Spleen (tissue), 11 donors: ENCODE data around the gene SNX9. TPM values are rescaled to one million over a fixed set of nuclear protein-coding genes. Genes with fewer than 3 reads are reported as not detected.

Experiments
- DNase-seq: peaks from one replicate; pipeline ENCODE4 v3.0.0-alpha.2; 2020
- H3K27ac ChIP-seq, 8 donors: fragments of 200-600 bp; sonication (generic) in 7 of 8; 1 replicate in 4 of 8; 2 replicates in 4 of 8; pipeline versions ENCODE4 v1.5.0 to v1.8.0; 2016 to 2021; ENCODE audit warnings: inconsistent platforms in 4 of 8, mild to moderate bottlenecking in 4 of 8, moderate library complexity in 1 of 8
- H3K27me3 ChIP-seq, 7 donors: fragments of 200-600 bp; sonication (generic) in 6 of 7; replicated peaks in 1 of 7; 1 replicate in 4 of 7; 2 replicates in 3 of 7; pipeline versions ENCODE4 v1.5.0 to v1.8.0; 2016 to 2021; ENCODE audit warnings: inconsistent platforms in 3 of 7, mild to moderate bottlenecking in 1 of 7
- H3K36me3 ChIP-seq, 6 donors: fragments of 200-600 bp; sonication (generic) in 5 of 6; 1 replicate in 4 of 6; 2 replicates in 2 of 6; pipeline versions ENCODE4 v1.5.0 to v1.8.0; 2016 to 2021; ENCODE audit warnings: inconsistent platforms in 2 of 6
- H3K4me1 ChIP-seq, 6 donors: fragments of 200-600 bp; sonication (generic) in 5 of 6; 1 replicate in 3 of 6; 2 replicates in 3 of 6; pipeline versions ENCODE4 v1.5.0 to v1.8.0; 2016 to 2021; ENCODE audit warnings: inconsistent platforms in 3 of 6
- H3K4me3 ChIP-seq, 8 donors: fragments of 200-600 bp; sonication (generic) in 7 of 8; 1 replicate in 4 of 8; 2 replicates in 4 of 8; pipeline versions ENCODE4 v1.5.0 to v1.8.0; 2016 to 2021; ENCODE audit warnings: inconsistent platforms in 4 of 8, mild to moderate bottlenecking in 4 of 8, moderate library complexity in 2 of 8
- H3K9me3 ChIP-seq, 8 donors: fragments of 200-600 bp; sonication (generic) in 7 of 8; 1 replicate in 4 of 8; 2 replicates in 4 of 8; pipeline versions ENCODE4 v1.5.0 to v1.8.0; 2016 to 2021; ENCODE audit warnings: inconsistent platforms in 4 of 8
- POLR2A ChIP-seq, 3 donors: fragments of 450-650 bp; IDR thresholded peaks; one replicate each; pipeline ENCODE4 v1.5.1; 2017; ENCODE audit warnings: antibody characterized with exemption in 3 of 3, mild to moderate bottlenecking in 1 of 3
- POLR2AphosphoS5 ChIP-seq, 3 donors: sonication (generic); formaldehyde crosslinking; IDR thresholded peaks; one replicate each; pipeline ENCODE4 v1.5.1; 2017; ENCODE audit warnings: antibody characterized with exemption in 3 of 3
- WGBS, 5 donors: extraction: QIAGEN DNeasy Blood & Tissue Kit in 3 of 5; methylation state at CpG; one replicate each; pipeline versions ENCODE4 v1.1.5 to v1.1.7; 2013 to 2018; 5-methylcytosine and 5-hydroxymethylcytosine counted together
- intact Hi-C: fragments of 100-400 bp; cut with DNase I; formaldehyde crosslinking; loops from one replicate; pipeline ENCODE4 v1.15.0; 2023; ENCODE audit warnings: low total_unique reads
- polyA plus RNA-seq, 3 donors: library from polyadenylated mRNA; stranded (reverse); fragments of 200-250 nt; gene quantifications; one replicate each; pipeline ENCODE4 v1.2.1, GENCODE V29; 2013
- total RNA-seq, 7 donors: library from RNA; depleted of rRNA in 3 of 7; stranded (reverse); fragments of >200 nt in 3 of 7; fragmentation: NEBNext Ultra II Directional in 4 of 7; extraction: Animal tissue kit (Norgen Biotek cat#: 25700) in 4 of 7; gene quantifications; one replicate each; pipeline versions ENCODE4 v1.1.0 to v1.2.1, GENCODE V29; 2016 to 2021
- TF ChIP-seq, protein P1 (sequence below), 11 experiments: fragments of 200-600 bp in 7 of 11; fragments of 450-650 bp in 4 of 11; sonication (generic) in 4 of 11; IDR thresholded peaks in 8 of 11; conservative IDR thresholded peaks in 3 of 11; 1 replicate in 7 of 11; 2 replicates in 4 of 11; pipeline versions ENCODE4 v1.4.0 to v1.8.0; 2016 to 2021; ENCODE audit warnings: antibody characterized with exemption in 11 of 11, inconsistent platforms in 4 of 11, mild to moderate bottlenecking in 1 of 11
- donor health status: healthy with polysubstance abuse.
- donor health status: DM: no; HTN: no; CAD: no; lungs with moderate emphysema.
- donor health status: DM: no; HTN: no; CAD: no.
- donor health status: Bipolar disorder and iron deficiency.
- donor health status: healthy.
- donor health status: DM: no; HTN: no; CAD: no.
- donor health status: DM: yes; HTN: yes; CAD: no.

The SNX9 gene
- total and polyA plus RNA-seq, 10 donors = 18.9 to 42.5 (median 31.8) TPM

DNA sequence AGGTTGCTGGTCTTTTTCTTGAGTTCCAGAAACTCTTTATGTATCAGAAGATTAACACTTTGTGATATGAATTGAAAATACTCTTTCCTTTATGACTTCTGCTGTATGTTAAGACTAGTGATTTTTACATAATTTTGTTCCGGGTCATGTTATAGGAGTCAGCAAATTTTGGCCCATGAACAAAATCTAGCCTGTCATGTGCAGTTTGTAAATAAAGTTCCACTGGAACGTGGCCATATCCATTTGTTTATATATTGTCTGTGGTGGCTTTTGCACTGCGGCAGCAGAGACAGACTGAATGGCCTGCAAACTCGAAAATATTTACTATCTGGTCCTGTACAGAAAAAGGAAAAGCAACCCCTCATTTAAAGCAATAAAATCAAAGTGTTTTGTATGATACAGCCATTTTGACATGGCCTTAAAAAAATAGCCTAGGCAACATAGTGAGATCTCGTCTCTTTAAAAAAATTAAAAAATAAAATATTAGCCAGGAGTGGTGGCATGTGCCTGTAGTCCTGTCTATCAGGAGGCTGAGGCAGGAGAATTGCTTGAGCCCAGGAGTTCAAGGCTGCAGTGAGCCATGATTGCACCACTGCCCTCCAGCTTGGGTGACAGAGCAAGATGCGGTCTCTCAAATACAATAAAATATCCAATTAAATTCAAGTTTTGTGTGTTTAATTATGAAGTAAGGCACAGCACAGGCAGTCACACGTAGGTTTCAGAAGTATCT, 36.9 kb downstream of the SNX9 start:
- no peak for DNase-seq
- H3K9me3 ChIP-seq = peaks cover 0 to 5% (median 0%) of the 10 kb centered on the region in 8 donors
- H3K4me1 ChIP-seq = peaks cover 0 to 46% (median 22%) of the 10 kb centered on the region in 6 donors
- intact Hi-C loops = no loop called here
- H3K36me3 ChIP-seq = no peaks in the 10 kb centered on the region
- no peaks in the 10 kb centered on the region for H3K27me3 ChIP-seq
- WGBS, 5 donors = 72 to 81% (median 79%) methylated on average over 7 of the region's 7 CpGs
- H3K27ac ChIP-seq = no peak overlapping the region
- H3K4me3 ChIP-seq = no peak overlapping the region
- TF ChIP-seq, protein P1, sequence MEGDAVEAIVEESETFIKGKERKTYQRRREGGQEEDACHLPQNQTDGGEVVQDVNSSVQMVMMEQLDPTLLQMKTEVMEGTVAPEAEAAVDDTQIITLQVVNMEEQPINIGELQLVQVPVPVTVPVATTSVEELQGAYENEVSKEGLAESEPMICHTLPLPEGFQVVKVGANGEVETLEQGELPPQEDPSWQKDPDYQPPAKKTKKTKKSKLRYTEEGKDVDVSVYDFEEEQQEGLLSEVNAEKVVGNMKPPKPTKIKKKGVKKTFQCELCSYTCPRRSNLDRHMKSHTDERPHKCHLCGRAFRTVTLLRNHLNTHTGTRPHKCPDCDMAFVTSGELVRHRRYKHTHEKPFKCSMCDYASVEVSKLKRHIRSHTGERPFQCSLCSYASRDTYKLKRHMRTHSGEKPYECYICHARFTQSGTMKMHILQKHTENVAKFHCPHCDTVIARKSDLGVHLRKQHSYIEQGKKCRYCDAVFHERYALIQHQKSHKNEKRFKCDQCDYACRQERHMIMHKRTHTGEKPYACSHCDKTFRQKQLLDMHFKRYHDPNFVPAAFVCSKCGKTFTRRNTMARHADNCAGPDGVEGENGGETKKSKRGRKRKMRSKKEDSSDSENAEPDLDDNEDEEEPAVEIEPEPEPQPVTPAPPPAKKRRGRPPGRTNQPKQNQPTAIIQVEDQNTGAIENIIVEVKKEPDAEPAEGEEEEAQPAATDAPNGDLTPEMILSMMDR (IDR thresholded peaks at IDR 0.05 in 8 of 11, conservative IDR thresholded peaks at IDR 0.05 in 3 of 11) = no peak

DNA sequence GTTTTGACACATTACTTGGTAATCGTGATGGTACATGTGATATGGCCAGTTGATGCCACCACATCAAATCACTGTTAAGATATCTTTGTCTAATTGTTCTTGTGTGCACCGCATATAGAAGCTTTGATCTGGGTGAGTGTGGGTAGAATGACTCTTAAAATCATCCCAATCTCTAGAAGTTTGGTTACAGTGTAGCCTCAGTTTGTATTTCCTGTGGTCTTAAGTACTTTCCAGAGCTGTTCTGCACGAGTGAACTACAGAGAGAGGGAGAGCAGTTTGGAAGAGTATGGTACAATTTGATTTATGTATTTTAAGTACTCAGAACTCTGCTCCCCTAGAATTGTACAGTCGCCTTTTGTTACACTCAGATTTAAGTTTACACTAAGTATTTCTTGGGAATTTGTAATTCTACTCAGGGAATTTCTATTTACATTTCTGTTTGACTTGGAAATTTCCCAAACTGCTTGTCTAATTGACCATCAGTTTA, 37.5 kb downstream of the SNX9 start:
- DNase-seq = no peak
- no peaks in the 10 kb centered on the region for H3K27me3 ChIP-seq
- H3K36me3 ChIP-seq = no peaks in the 10 kb centered on the region
- peaks cover 0 to 44% (median 22%) of the 10 kb centered on the region in 6 donors for H3K4me1 ChIP-seq
- no peak for TF ChIP-seq POLR2A (IDR thresholded peaks at IDR 0.05)
- TF ChIP-seq, protein P1 (IDR thresholded peaks at IDR 0.05 in 8 of 11, conservative IDR thresholded peaks at IDR 0.05 in 3 of 11) = no peak
- TF ChIP-seq POLR2AphosphoS5 (IDR thresholded peaks at IDR 0.05) = no peak
- H3K9me3 ChIP-seq = no peaks in the 10 kb centered on the region
- no peak overlapping the region for H3K27ac ChIP-seq
- intact Hi-C loops = no loop called here
- H3K4me3 ChIP-seq = no peak overlapping the region
- 33 to 43% (median 37%) methylated on average over 4 of the region's 4 CpGs for WGBS, 5 donors

GRCh38 chr6:157861184-157861583, 38.1 kb downstream of the SNX9 start:
- intact Hi-C loops = no loop called here
- Histone ChIP-seq H3K27ac (no peak overlapping the region), H3K9me3 (no peaks in the 10 kb centered on the region), H3K27me3 (no peaks in the 10 kb centered on the region), H3K36me3 (no peaks in the 10 kb centered on the region), H3K4me1 (peaks cover 0 to 46% (median 22%) of the 10 kb centered on the region in 6 donors), H3K4me3 (no peak overlapping the region)
- 85 to 93% (median 92%) methylated on average over 4 of the region's 4 CpGs for WGBS, 5 donors
- DNase-seq = no peak
- no peak for TF ChIP-seq POLR2AphosphoS5 (IDR thresholded peaks at IDR 0.05)
- TF ChIP-seq, protein P1 (IDR thresholded peaks at IDR 0.05 in 8 of 11, conservative IDR thresholded peaks at IDR 0.05 in 3 of 11) = no peak
- TF ChIP-seq POLR2A (IDR thresholded peaks at IDR 0.05) = no peak

DNA sequence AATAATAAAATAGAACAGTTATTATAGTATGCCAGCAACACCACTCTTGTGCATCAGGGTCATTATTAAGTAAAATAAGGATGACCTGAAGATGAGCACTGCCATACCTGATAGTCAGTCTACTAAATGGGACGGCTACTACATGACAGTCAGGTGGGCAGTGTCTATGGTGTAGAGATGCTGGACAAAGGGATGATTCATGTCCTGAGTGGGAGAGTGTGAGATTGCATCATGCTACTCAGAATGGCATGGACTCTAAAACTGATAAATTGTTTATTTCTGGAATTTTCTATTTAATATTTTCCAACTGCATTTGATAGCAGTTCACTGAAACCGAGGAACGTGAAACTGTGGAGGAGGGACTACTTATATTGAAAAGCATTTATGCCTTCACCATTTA, 38.8 kb downstream of the SNX9 start:
- H3K27ac ChIP-seq = no peak overlapping the region
- H3K27me3 ChIP-seq = no peaks in the 10 kb centered on the region
- no peaks in the 10 kb centered on the region for H3K36me3 ChIP-seq
- 75 to 91% (median 85%) methylated on average over 3 of the region's 3 CpGs for WGBS, 5 donors
- intact Hi-C loops = no loop called here
- no peaks in the 10 kb centered on the region for H3K9me3 ChIP-seq
- no peak for TF ChIP-seq POLR2AphosphoS5 (IDR thresholded peaks at IDR 0.05)
- TF ChIP-seq, protein P1 (IDR thresholded peaks at IDR 0.05 in 8 of 11, conservative IDR thresholded peaks at IDR 0.05 in 3 of 11) = no peak
- TF ChIP-seq POLR2A (IDR thresholded peaks at IDR 0.05) = no peak
- no peak overlapping the region for H3K4me3 ChIP-seq
- DNase-seq = no peak
- peaks cover 0 to 53% (median 25%) of the 10 kb centered on the region in 6 donors for H3K4me1 ChIP-seq
